NCI-H2081 (cell line): ENCODE results near the gene VAMP4.
A peak's percentile ranks its signal among the peaks of the same experiment; 100 is the strongest.

Source experiments
- DNase-seq, 2 experiments: peaks; one replicate each; lab custom pipeline; 2025; lab: John Stamatoyannopoulos, UW

VAMP4 gene, protein sequence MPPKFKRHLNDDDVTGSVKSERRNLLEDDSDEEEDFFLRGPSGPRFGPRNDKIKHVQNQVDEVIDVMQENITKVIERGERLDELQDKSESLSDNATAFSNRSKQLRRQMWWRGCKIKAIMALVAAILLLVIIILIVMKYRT

DNA sequence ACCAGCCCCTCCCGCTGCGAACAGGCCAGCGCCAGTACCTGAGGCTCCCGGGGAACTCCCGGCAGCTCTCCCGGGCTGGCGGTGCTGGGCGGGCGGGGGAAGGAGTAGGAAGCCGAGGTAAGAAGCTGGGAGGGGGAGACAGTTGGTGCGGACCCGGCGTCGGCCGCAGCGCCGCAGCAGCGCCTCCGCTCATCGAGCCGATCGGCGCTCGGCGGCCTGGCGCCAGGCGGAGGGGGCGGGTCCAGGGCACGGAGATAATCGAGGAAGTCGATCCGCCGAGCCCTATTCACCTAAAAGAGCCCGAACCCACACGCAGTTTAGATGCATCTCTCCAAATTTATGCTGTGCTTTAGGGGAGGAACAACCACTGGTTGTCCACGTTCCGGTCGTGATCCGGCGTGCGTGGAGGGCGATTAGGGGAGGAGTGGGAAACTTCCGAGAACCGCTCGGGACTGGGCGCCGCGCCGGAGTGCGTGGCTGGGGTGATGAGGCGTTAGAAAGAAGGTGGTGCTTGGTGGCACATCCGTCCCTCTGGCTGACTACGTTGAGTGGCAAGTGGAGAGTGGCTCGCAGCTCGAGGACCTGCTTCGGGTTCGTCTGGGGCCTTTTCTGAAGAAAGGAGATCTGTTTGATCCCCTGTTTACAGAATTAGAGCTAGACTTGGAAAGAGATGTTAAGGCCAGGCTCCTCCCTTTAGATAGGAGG, at the start of gene VAMP4:
VAMP4 (minus strand) TSS at position 194 of the 705 bp plus-strand sequence. CDS start 3,651 bp downstream, outside the sequence.
- peak; percentile 88 to 90 for DNase-seq

GRCh38 chr1:171790318-171790717, 48.5 kb upstream of the VAMP4 start:
- no peak for DNase-seq

- DNase-seq: no peak
Observed at GRCh38 chr1:171788696-171789095, 46.8 kb upstream of the VAMP4 start.

GRCh38 chr1:171787686-171788480, 46.0 kb upstream of the VAMP4 start:
- no peak for DNase-seq

- DNase-seq: no peak
Observed at GRCh38 chr1:171786534-171786933, 44.7 kb upstream of the VAMP4 start.

- no peak for DNase-seq
Observed at GRCh38 chr1:171785766-171786165, 43.9 kb upstream of the VAMP4 start.

GRCh38 chr1:171784784-171785183, 42.9 kb upstream of the VAMP4 start:
- DNase-seq: no peak

DNA sequence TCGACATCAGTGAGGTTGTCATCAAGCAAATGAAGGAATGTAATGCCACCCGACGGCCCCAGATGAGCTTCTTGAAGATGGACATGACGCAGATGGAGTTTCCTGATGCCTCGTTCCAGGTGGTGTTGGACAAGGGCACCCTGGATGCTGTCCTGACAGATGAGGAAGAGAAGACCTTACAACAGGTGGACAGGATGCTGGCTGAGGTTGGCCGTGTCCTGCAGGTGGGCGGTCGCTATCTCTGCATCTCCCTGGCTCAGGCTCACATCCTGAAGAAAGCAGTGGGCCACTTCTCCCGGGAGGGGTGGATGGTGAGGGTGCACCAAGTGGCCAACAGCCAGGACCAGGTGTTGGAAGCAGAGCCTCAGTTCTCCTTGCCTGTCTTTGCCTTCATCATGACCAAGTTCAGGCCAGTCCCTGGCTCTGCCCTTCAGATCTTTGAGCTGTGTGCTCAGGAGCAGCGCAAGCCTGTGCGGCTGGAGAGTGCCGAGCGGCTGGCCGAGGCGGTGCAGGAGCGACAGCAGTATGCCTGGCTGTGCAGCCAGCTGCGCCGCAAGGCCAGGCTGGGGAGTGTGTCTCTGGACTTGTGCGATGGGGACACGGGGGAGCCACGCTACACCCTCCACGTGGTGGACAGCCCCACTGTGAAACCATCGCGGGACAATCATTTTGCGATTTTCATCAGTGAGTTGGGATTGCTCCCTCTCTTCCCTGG, 42.1 kb upstream of the VAMP4 start:
- no peak for DNase-seq

GRCh38 chr1:171781176-171781875, 39.5 kb upstream of the VAMP4 start, which contains the start of gene METTL13:
Gene METTL13, plus strand, starts transcription at chr1:171781660. Its CDS starts 308 bp downstream, at chr1:171781968.
- DNase-seq: peak; percentile 99 to 100

DNA sequence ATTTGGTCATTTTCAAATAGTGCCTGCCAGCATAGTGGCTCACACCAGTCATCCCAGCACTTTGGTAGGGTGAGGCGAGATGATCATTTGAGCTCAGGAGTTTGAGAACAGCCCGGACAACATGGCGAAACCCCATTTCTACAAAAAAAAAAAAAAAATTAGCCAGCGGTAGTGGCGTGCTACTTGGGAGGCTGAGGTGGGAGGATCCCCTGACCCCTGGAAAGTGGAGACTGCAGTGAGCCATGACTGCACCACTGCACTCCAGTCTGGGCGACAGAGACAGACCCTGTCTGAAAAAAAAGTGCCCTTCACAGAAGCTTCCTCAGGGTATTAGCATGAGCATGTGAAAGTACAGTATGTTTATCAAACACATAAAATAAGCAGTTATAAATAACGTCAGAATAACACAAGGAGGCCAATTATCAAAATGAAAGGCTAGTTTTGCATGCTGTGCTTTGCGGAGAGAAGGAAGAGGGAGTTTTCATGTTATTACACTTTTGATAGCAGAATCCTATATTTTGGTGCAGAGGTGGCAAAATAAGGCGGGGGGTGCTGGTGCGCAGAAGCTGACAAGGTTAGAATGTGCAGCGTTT, 38.8 kb upstream of the VAMP4 start:
- DNase-seq: no peak

GRCh38 chr1:171772312-171772711, 30.4 kb upstream of the VAMP4 start:
- no peak for DNase-seq

GRCh38 chr1:171769754-171770153, 27.9 kb upstream of the VAMP4 start:
- no peak for DNase-seq

DNA sequence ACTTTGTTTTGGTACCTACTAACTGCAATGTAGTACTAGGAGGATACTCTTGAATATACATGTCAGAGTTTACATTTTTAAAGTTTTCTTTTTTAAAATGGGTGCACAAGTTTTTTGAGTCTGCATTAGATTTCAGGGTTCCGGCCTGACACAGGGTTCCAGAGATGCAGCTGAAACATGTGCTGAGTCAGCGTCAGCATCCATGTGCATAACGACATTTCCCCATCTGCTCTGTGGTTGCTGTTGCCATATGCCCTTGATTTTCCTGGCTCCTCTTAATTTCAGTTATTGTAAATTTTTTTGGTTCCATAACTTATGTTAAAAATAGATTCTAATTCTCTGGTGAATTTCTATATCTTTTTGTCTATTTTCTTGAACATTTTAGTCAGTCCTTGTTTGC, 27.3 kb upstream of the VAMP4 start:
- DNase-seq: no peak

DNA sequence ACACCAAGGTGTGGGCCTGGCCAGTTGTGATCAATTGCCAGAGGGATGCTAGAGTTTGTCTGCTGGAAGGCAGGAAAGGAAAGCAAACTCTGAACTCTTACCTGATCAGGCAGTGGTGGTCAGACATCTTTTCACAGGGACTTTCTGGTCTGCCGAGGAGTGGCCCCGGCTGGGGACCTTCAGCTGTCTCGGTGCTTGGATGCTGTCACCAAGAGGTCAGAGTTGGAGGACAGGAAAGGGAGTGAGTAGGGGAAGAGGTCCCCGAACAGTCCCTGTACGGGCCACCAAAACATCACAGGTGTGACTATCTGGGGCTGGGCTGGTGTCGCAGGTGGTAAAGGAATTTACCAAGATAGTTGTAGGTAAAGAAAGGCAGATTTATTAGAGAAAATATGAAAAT, 21.9 kb upstream of the VAMP4 start:
- no peak for DNase-seq

- no peak for DNase-seq
Observed at GRCh38 chr1:171762143-171762563, 20.3 kb upstream of the VAMP4 start.

DNA sequence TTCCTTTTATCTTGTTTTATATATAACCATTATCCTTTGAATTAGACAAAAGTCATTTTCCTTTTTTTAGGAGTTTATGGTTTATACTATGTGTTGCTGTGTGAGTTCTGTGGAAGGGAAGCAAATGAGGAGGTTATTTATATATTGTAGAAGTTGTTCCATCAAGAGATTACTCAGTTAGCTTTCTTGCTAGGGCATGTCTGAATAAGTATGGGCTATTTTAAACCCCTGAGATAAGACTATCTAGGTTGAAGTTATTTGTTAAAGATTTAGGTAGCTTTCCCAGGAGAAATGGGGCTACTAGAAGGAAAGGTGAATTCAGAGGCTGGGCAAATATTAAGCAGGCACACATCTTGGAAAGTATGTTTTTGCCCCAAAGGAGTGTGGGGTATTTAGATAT, 16.1 kb upstream of the VAMP4 start:
- no peak for DNase-seq

GRCh38 chr1:171756856-171757255, 15.0 kb upstream of the VAMP4 start:
- DNase-seq: no peak

DNA sequence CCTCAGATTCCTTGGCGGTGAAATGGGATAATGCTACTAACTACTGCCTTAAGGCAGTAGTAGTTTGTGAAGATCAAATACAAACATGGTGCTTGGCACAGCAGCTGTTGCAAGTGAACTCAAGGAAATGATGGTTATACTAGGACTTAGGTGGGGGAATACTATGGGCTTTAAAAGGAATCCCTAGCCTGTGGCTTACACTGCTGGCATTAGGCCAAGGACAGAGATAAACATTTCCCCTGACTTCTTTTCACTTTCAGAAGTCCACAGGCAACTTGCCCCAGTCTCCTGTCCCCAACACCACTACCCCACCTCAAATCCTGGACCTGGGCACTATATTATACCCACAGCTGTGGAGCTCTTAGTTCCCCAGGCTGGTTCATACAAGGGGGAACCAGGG, 13.1 kb upstream of the VAMP4 start:
- no peak for DNase-seq

DNA sequence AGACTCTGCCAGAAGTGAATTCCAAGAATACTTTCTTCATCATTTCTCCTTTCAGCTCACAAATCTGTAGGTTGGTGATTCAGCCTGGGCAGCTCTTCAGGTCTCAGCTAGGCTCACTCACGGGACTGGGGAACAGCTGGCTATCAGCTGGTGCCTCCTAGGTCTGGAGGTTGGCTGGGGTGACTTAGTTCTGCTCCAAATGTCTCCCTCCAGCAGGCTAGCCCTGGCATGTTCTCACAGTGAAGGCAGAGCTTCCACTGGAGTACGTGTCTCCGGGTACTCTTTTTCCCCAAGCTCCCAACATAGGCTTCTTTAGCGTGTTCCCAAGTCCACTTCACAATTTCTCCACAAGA, 12.5 kb upstream of the VAMP4 start:
- DNase-seq: no peak

DNA sequence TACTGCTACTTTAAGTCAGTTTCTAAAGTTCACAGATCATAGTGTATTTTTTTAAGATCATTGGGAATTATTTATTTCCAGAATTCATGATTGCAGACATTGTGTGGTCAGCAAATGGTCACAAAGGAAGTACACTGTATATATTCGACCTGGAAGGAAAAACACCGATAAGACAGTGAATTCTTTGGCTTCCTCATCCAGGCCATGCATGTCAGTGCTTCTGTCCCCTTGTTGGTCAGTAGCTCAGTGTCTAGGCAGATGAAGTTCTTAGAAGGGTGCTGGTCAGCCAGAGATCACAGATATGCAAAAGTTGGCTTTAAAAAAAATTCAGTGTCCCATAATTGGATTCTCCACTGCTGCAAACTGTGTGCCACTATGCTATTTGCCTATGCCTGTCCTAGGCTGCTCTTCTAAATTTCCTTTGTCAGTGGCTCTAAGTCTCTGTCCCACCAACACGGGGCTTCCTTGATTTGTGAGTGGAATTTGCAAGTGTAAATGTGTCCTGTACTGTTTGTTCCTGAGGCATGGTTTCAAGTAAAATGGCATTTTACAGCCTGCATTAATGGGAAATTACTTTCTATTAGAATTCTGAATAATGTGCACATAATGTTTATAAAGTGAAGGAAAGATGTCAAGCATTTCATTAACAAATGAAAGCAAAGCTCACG, 12.0 kb upstream of the VAMP4 start:
- DNase-seq: no peak

DNA sequence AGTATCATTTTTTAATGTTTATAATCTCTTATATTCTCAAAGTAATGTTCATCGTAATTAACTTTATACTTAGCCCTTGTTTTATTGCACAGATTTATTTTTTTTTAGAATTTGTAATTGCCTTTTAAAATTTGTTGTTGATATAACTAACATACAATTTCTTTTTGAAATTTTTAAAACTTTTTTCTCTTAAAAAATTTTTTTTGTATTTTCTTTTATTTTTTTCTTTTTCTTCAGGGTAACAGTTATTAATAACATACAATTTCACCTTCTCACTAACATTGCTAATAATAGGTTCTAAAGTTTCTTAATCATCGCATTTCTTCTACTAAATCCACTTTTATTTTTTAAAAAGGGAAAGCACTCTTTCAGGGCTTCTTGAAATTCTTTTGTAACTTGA, 11.3 kb upstream of the VAMP4 start:
- DNase-seq: no peak
